Left colon (tissue), 2 donors: Measurements from ENCODE around the gene FBH1. TPM values are rescaled to one million over a fixed set of nuclear protein-coding genes. Genes with fewer than 3 reads are reported as not detected.

ENCODE experiments used
- ATAC-seq: fragments of 200-7000 bp; cut with Tn5 transposase; one replicate; pipeline ENCODE4 v1.9.1; 2020; ENCODE audit warnings: mild to moderate bottlenecking, moderate library complexity
- DNase-seq, 2 donors: peaks; one replicate each; pipeline ENCODE4 v3.0.0-alpha.2; 2020
- intact Hi-C, 2 donors: fragments of 100-400 bp; cut with DNase I in 1 of 2; cut with micrococcal nuclease in 1 of 2; formaldehyde crosslinking; loops; one replicate each; pipeline versions ENCODE4 v1.11.2 to v1.14.0; 2022; cut with DNase I, micrococcal nuclease
- total RNA-seq, 2 donors: library from RNA; stranded (reverse); fragmentation: NEBNext Ultra II Directional; extraction: Animal tissue kit (Norgen Biotek cat#: 25700); gene quantifications; one replicate each; pipeline ENCODE4 v1.2.1, GENCODE V29; 2021
- donor health status: DM: no; HTN: no; CAD: no.
- donor health status: DM: yes; HTN: yes; CAD: no.

Gene FBH1
- total RNA-seq, 2 donors from 2014 or later: 75.3 to 89.7 TPM

DNA sequence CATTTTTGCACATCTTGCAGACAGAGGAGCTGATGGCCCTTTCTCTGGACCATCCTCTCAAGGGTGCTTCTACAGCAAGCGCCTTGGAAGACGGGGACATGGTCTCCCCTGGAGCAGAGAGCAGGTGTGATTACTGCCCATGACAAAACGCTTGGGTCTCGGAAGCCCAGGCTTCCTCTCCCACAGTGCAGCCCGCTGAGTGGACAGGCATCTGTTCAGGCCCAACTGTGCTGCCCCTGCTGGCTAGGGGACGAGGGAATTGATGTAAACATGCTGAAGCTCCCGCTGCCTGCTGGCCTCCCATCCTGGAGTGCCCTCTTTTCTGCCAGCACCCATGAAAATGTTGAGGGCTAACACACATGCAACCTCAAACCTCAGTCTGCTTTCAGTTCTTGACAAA is 73.0 kb downstream of the FBH1 start:
- ATAC-seq (no peak), DNase-seq (peak in 1 of 2 donors; percentile 14)
- intact Hi-C loops: no loop called here

DNA sequence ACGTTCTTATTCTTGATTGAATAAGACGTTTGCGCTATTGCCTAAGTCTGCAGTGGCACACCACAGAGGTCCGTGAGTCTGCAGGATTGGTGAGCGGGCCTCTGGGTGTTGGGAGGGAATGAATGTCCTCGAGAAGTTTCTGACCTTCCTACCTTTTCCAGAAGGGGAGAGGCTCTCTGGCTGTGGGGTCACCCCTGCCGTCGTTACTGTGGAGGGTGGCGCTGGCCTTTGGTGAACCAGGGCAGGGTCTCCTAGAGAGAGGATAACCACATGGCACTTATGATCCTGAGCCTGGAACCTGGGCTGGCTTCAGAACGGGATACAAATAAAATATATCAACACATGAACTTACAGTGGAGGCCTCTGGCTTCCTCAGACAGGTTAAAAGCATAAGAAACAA is 73.5 kb downstream of the FBH1 start:
- DNase-seq (peak in 1 of 2 donors; percentile 5), ATAC-seq (no peak)
- intact Hi-C loops: no loop called here

DNA sequence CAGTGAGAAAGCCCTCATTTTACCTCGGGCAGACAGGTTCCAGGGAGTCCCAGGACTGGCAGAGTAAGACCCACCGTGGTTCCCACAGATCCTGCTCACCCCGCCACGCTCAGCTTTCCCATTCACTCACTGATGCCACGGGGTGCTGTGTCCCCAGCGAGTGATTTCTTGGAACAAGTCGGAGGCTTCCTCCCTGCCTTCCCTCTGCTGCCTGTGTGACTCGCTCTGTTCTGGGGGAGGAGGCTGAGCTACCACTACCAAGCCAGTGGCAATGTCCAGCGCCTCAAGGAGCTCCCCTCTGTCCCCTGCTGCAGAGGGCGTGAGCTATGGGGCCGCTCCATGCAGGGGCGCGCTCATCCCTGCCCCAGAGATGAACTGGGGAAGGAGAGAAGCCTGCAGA is 74.7 kb downstream of the FBH1 start:
- DNase-seq (peak in 1 of 2 donors; percentile 23), ATAC-seq (peak; percentile 11)
- intact Hi-C loops: no loop called here

DNA sequence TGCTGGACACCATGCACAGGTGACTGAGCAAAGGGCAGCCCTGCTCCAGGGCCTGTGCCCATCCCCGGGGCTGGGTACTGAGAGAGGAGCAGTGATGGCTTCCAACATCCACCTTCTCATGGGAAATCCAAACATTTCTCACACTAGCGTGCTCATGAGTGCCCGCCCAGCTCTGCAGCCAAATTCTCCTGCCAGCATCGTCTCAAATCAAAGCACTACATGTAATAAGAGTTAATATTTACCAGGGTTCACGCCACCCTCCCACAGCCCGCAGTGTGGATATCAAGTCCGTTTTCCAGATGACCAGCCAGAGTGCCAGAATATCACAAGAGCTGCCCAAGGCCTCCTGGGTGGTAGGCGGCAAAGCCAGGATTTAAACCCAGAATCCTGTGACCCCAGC is 75.2 kb downstream of the FBH1 start:
- peak; percentile 72 for ATAC-seq
- peak in 1 of 2 donors; percentile 28 for DNase-seq

DNA sequence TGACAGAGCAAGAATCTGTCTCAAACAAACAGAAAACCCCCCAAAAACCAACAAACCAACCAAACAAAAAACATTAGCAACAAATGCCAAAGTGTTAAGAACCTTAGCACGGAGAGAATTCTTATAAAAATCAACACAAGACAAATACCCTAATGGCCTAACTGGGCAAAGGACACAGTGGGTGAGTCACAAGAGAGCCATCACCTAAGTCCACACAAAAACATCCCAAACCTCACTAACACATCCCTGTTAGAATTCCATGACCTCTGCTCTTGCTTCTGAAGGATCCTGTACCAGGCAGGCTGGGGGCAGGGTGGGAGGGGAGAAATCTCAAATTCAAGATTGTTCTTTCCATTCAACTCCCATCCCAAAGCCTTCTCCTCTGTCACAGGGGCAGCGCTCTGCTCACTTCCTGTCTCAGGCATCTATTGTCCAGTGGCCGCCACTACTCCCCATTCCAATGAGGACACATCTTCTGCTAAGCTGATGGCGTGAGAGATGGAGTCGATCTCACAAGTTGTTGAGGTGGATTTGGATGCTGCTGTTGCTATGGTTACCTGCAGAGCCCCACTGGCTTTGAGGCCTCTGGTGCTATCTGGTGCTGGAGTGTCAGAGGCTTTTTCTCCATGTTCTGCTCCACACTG is 78.1 kb downstream of the FBH1 start:
- peak in 1 of 2 donors; percentile 20 for DNase-seq
- intact Hi-C loops: no loop called here

More for the DNA sequence above, 75.2 kb downstream of the FBH1 start:
- intact Hi-C loops: no loop called here

DNA sequence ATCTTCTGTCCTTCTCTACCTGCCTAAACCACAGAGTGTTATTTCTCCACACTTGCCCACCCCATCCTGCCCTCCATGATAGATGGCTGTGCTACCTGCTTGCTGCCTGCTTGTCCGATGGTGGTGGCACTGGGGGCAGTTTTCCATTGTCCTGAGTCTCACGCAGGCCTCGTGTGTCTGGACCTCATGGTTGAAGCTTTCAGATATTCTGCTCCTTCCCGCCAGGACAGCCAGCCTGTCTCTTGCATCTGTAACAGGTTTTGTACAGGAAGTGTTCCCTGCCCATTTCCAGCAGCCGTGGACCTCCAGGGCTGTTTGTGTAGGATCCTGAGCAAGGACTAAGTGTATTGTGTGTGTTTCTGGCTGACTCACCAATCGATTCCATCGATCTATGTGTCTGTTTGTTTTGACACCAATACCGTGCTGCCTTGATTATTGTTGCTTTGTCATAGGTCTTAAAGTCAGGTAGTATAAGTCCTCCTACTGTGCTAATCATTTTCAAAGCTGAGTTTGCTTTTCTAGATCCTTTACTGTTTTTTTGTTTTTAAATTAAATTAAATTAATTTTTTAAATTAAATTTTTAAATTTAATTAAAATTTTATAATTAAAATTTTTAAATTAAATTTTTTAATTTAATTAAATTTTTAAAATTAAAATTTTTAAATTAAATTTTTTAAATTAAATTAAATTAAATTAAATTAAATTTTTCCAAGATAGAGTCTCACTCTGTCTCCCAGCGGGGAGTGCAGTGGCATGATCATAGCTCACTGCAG is 78.8 kb downstream of the FBH1 start:
- intact Hi-C loops: no loop called here
- peak in 1 of 2 donors; percentile 18 for DNase-seq
- no peak for ATAC-seq

More for the DNA sequence above, 78.1 kb downstream of the FBH1 start:
- no peak for ATAC-seq

DNA sequence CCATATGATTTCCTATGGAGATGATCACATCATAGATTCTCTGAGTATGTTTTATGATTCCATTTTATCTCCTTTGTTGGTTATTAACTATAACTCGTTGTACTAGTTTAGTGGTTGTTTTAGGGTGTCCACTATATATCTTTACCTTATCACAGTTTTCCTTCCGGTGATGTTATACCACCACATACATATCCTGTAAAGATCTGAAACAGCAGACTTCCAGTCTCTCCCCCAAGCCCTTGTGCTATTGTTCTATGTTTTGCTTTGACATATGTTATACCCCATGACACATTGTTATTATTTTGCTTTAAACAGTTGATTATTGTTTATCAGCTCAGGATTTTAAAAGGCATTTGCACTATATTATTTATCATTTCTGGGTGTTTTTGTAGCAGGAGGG is 80.0 kb downstream of the FBH1 start:
- ATAC-seq (peak; percentile 14), DNase-seq (no peak)
- intact Hi-C loops: no loop called here

DNA sequence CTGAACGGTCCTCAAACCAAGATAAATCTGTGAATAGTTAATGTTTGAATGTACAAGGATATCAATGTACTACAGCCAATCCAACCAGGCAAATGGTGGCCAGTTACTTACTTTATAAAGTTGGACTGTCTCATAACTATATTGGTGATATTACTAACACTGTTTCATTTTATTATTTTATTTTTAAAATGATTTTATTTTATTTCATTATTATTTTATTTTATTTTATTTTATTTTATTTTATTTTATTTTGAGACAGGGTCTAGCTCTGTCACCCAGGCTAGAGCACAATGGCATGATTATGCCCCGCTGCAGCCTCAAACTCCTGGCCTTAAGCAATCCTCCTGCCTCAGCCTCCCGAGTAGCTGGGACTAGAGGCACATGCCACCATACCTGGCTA is 80.5 kb downstream of the FBH1 start:
- ATAC-seq (no peak), DNase-seq (peak in 1 of 2 donors; percentile 18)
- intact Hi-C loops: no loop called here

DNA sequence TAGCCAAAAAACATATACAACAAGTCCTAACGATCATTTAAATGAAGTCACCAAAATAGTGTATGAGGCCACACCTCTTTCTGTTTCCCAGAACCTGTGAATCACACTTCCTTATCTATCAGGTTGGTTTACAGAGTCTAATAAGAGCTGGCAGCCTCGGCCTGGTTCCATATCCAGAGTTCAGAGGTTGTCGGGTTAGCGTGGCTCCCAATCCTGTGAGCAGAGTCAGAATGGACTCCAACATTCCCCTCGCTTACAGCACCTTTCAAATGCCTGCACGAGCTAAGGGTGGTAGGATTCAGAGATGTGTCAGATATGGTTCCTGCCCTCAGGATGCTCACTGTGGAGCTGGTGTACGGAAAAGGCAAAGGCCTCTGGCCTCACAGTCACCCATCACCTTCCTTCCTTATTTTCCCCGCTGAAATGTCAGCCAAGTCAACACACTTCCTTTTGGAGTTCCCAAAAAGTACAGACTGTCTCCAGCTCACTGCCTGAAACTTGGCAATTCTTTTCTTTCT is 81.3 kb downstream of the FBH1 start:
- DNase-seq (peak; percentile 73 to 77), ATAC-seq (peak; percentile 81)
- intact Hi-C loops: no loop called here

DNA sequence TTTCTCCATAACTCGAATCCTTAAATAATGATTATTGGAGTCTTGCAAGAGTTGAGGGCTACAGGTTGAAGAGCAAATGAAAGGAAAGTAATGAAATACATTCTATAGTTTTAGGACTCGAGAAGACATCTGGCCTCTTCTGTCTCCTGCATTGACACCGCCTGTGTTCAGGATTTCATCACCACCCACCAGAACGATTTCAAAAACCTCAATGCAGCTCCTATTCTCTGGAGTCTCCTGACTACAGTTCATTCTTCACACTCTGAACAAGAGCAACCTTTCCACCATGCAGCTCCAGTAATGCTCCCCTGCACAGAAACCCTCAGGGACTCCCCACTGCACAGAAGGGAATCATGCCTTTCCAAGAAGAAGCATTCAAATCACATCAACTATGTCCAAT is 81.8 kb downstream of the FBH1 start:
- ATAC-seq: no peak
- intact Hi-C loops: no loop called here
- peak in 1 of 2 donors; percentile 19 for DNase-seq

DNA sequence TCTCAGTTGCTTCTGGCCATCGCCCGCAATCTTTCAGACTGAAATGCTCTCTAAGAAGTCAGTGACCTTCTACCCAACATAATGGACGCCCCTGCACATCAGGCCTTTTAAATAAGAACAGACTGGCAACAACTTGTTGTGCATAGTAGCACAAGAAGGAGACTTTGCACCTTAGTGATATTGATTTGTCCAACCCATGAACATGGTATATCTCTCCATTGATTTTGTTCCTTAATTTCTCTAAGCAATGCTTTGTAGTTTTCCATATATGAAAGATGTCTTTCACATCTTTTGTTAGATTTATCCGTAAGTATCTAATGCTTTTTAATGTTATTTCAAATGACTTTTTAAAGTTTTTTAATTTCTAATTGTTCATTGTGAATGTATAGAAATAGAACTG is 83.0 kb downstream of the FBH1 start:
- DNase-seq: no peak

DNA sequence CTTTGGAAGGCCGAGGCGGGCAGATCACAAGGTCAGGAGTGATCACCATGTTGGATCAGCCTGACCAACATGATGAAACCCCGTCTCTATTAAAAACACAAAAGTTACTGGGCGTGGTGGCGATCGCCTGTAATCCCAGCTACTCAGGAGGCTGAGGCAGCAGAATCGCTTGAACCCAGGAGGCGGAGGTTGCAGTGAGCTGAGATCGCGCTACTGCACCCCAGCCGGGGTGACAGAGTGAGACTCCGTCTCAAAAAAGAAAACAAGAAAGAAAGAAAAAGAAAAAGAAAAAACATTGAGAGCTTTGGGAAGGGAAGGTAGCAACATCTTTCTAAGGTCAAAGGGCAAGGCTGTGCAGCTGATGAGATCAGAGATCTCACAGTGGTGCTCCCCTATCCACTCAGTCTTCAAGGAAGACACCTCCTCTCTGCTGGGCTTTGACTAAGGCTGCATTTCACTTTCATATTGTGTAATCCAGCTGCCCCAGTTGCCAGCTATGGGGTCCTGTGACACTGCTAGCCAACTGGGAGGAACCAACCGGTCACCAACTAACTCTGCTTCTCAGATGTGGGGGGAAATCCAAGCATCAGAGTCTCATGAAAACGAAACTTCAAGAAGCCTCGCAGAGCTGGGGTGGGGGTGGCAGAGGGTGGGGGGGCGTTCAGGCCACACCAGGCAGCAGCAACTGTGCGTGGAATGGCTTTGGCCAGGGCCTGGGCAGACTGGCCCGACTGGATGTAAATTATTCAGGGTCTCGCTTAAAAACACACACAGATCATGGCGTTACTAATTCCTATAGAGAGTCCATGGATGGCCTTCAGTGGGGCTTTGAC is 85.8 kb downstream of the FBH1 start:
- DNase-seq (peak; percentile 49 to 67), ATAC-seq (peak; percentile 37)
- intact Hi-C loops: no loop called here

More for the DNA sequence above, 83.0 kb downstream of the FBH1 start:
- no peak for ATAC-seq
- intact Hi-C loops: no loop called here

DNA sequence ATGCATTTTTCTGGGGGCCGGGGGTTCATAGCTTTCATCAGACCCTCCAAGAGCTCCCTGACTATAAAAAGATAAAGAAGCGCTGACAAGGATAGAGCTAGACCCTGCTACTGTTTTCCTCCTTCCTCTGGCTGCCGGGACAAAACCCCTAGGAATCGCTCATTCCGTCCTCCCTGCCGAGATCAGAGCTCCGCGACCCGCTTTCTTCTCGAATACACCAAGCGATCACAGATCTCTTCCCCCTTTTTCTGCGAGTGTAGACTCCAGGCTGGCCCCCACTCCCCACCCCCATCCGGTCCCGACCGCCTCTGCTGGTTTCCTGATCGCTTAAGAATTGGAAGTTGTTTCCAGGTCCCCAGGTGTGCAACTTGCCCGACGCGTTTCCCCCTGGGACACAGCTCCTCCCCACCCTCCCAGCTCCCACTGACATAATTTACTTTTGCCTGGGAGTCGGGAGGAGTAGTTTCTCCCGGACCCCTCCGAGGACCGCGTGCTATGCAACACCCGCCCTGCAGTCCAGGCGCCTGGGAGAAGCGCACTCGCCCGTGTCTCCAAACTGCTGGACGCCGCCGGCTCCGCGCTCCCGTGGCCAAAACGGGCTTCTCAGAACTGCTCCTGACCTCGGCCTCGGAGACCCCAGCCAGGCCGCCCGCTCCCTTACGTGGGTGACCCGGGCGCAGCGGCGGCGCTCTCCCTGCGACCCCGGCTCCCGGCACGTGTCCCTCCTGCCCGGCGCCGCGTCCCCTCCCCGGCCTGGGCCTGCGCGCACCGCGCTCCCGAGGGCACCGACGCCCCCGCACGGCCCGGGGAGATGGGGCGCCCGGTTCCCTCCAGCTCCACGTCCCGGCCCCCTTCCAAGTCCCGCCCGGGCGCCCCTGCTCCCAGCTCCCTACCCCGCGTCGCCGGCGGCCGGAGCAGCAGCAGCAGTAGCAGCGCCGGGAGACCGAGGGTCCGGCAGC is 86.7 kb downstream of the FBH1 start:
- DNase-seq: peak; percentile 55 to 75
- peak; percentile 35 for ATAC-seq
- intact Hi-C loops: no loop called here

DNA sequence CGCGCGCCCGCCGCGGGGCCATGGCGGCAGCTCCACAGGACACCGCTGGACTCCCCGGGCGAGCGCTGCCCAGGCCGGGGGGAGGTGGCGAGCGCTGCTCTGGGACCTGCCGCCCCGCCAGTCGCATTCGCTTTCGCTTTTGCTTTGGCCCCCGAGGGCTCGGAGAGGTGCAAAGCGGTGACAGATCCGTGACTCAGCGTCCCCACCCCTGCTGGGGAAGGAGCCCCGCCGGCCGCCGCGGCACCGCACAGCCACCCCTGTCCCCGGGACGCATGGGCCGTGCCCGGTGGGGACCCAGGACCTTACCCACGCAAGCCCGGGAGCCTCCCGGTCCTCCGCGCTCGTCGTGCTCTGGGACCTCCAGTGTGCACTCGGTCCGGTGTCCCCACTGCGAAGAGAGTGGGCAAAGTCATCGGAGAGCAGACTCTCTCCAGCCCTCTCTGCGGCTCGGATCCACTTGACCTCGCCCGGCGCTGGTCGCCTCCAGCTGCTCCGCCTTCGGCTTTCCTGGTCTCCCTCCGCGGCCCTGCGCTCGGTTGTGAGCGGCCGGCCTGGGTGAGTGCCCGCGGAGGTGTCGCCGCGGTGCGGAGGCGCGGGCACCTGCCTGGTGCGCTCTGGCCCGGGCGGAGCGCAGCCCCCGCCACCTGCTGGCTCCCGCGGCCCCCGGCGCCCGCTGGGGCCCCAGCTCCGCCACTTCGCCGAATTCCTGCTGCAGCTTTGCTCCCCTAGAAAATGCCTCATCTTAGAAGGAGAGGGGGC is 87.6 kb downstream of the FBH1 start, which contains the start of gene IL15RA:
Gene IL15RA, minus strand, starts transcription at position 73 of the 759 bp plus-strand sequence. Its CDS starts 51 bp downstream, at position 22.
- ATAC-seq (peak; percentile 78), DNase-seq (peak; percentile 86 to 91)
- intact Hi-C loops: no loop called here

DNA sequence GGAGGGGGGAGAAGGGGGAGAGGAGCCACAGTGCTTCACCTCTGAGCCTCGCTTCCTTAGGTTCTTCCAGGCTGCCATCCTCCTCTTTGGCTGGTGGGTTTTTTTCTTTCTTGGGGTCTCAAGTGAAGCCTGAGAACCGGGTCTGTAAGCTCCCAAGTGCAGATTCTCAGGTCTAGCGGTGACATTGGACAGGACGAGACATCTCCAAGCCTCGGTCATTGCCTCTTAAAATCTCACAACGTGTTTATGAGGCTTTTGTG is 88.1 kb downstream of the FBH1 start:
- intact Hi-C loops: no loop called here
- ATAC-seq: no peak

DNA sequence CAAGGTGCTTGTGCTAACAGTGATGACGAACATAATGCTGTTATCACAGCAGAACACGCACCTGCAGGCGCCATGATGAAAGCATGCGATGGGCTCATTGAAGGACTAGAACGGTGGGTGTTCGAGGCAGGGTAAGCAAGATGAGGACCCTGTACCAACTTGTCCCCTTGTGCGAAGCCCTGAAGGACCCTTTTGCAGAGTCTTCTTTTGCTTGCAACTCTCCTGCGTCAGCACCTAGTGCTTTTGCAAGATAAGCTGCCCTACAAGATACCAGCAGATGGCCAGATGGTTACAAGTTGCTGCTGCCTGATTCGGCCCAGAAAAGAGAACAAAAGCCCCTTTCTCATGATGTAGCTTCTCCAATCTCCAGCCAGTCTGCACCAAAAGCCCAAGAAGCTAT is 91.5 kb downstream of the FBH1 start:
- intact Hi-C loops: no loop called here
- ATAC-seq: no peak

More for the DNA sequence above, 88.1 kb downstream of the FBH1 start:
- DNase-seq: no peak

DNA sequence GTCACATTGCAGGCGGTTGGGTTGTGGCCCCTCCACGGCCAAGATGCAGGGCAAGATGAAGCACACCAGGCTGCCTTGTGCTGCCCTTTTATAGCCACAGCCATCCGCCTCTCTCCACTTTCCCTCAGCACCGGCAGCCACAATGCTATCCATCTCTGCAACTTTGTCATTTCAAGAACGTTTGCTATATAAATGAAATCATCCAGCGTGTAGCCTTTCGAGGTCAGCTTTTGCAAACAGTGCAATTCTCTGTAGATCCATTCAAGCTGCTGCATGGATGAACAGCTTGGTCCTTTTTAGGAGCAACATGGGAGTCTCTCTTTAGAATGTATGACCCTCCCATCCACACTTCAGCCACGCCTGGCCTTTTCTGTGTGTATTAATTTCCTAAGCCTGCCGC is 93.7 kb downstream of the FBH1 start:
- no peak for DNase-seq
- intact Hi-C loops: no loop called here
- ATAC-seq: no peak

More for the DNA sequence above, 91.5 kb downstream of the FBH1 start:
- DNase-seq: no peak

DNA sequence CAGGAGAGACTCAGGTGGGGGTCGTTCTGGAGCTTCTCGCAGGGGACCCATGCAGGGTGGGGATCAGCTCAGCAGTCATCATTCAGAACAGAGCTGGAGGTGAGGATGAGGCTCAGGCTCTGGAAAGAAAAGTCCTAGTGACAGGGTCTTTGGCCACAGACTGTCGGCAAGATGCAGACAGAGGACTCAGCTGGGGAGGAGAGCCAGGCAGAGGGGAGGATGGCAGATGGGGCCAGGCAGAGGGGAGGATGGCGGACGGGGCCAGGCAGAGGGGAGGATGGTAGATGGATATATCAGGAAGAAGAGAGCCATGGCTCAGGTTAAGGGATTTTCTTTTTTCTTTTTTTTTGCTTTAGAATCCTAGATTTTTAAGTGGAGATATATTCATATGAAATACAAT is 95.0 kb downstream of the FBH1 start:
- intact Hi-C loops: no loop called here
- DNase-seq: no peak
- no peak for ATAC-seq
